ENCODE measurements around the gene CCDC85C. TPM values are rescaled to one million over a fixed set of nuclear protein-coding genes. Genes with fewer than 3 reads are reported as not detected.

The CCDC85C gene
- total and polyA plus RNA-seq, 4 donors, result 4.0 to 23.9 (median 9.6) TPM

- H3K4me1 ChIP-seq (ENCODE audit: control insufficient read depth in 4 of 4, insufficient read depth in 4 of 4, low read length in 3 of 4), result peaks cover 3 to 8% (median 7%) of the 10 kb centered on the region in 4 donors
- no peak for DNase-seq (ENCODE audit: low spot score)
- no peaks in the 10 kb centered on the region for H3K27me3 ChIP-seq (ENCODE audit: control insufficient read depth in 4 of 4, insufficient read depth in 4 of 4, low read length in 3 of 4)
- TF ChIP-seq REST (IDR thresholded peaks at IDR 0.05), result no peak
- TF ChIP-seq ATF3 (IDR thresholded peaks at IDR 0.05), result no peak
- TF ChIP-seq FOXA2 (IDR thresholded peaks at IDR 0.05), result no peak
- TF ChIP-seq MAX (IDR thresholded peaks at IDR 0.05), result no peak
- TF ChIP-seq SP1 (IDR thresholded peaks at IDR 0.05), result no peak
- TF ChIP-seq YY1 (IDR thresholded peaks at IDR 0.05), result no peak
- H3K4me3 ChIP-seq (ENCODE audit: low read depth in 1 of 3, low read length in 3 of 3), result no peak overlapping the region
- WGBS, result 90% methylated on average over 3 of the region's 3 CpGs
- peaks cover 11 to 51% (median 34%) of the 10 kb centered on the region in 4 donors for H3K36me3 ChIP-seq (ENCODE audit: control insufficient read depth in 4 of 4, insufficient read depth in 3 of 4, low read depth in 1 of 4, low read length in 3 of 4)
- no peak overlapping the region for H3K9ac ChIP-seq (ENCODE audit: low read depth in 1 of 2, low read length in 2 of 2)
- H3K9me3 ChIP-seq (ENCODE audit: control insufficient read depth in 4 of 4, low read length in 3 of 4), result no peaks in the 10 kb centered on the region
- no peak overlapping the region for H3K27ac ChIP-seq (ENCODE audit: low read depth in 1 of 2, low read length in 2 of 2)
Observed at GRCh38 chr14:99460793-99461192, 143.2 kb downstream of the CCDC85C start.

- TF ChIP-seq MAX (IDR thresholded peaks at IDR 0.05), result no peak
- no peak for TF ChIP-seq ATF3 (IDR thresholded peaks at IDR 0.05)
- TF ChIP-seq FOXA1 (IDR thresholded peaks at IDR 0.05), result no peak
- TF ChIP-seq RAD21 (IDR thresholded peaks at IDR 0.05), result no peak
- TF ChIP-seq SP1 (IDR thresholded peaks at IDR 0.05), result no peak
- TF ChIP-seq, protein P1, sequence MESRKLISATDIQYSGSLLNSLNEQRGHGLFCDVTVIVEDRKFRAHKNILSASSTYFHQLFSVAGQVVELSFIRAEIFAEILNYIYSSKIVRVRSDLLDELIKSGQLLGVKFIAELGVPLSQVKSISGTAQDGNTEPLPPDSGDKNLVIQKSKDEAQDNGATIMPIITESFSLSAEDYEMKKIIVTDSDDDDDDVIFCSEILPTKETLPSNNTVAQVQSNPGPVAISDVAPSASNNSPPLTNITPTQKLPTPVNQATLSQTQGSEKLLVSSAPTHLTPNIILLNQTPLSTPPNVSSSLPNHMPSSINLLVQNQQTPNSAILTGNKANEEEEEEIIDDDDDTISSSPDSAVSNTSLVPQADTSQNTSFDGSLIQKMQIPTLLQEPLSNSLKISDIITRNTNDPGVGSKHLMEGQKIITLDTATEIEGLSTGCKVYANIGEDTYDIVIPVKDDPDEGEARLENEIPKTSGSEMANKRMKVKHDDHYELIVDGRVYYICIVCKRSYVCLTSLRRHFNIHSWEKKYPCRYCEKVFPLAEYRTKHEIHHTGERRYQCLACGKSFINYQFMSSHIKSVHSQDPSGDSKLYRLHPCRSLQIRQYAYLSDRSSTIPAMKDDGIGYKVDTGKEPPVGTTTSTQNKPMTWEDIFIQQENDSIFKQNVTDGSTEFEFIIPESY (IDR thresholded peaks at IDR 0.05), result no peak
- no peak for TF ChIP-seq REST (IDR thresholded peaks at IDR 0.05)
- TF ChIP-seq YY1 (IDR thresholded peaks at IDR 0.05), result no peak
- no peak for TF ChIP-seq HNF4G (IDR thresholded peaks at IDR 0.05)
- TF ChIP-seq EGR1 (IDR thresholded peaks at IDR 0.05; ENCODE audit: low read depth in 2 of 2), result no peak
- TF ChIP-seq GABPA (IDR thresholded peaks at IDR 0.05 in 1 of 2, conservative IDR thresholded peaks at IDR 0.05 in 1 of 2), result no peak
- TF ChIP-seq JUND (IDR thresholded peaks at IDR 0.05), result no peak
- no peak for TF ChIP-seq HNF4A (conservative IDR thresholded peaks at IDR 0.05)
- H3K4me3 ChIP-seq (ENCODE audit: low read depth in 1 of 3, low read length in 3 of 3), result no peak overlapping the region
- no peak for DNase-seq (ENCODE audit: low spot score)
- H3K27ac ChIP-seq (ENCODE audit: low read depth in 1 of 2, low read length in 2 of 2), result no peak overlapping the region
- H3K9ac ChIP-seq (ENCODE audit: low read depth in 1 of 2, low read length in 2 of 2), result no peak overlapping the region
- 87% methylated on average over 5 of the region's 5 CpGs for WGBS
- H3K9me3 ChIP-seq (ENCODE audit: control insufficient read depth in 4 of 4, low read length in 3 of 4), result no peaks in the 10 kb centered on the region
- no peaks in the 10 kb centered on the region for H3K27me3 ChIP-seq (ENCODE audit: control insufficient read depth in 4 of 4, insufficient read depth in 4 of 4, low read length in 3 of 4)
- peaks cover 6 to 58% (median 31%) of the 10 kb centered on the region in 4 donors for H3K36me3 ChIP-seq (ENCODE audit: control insufficient read depth in 4 of 4, insufficient read depth in 3 of 4, low read depth in 1 of 4, low read length in 3 of 4)
- H3K4me1 ChIP-seq (ENCODE audit: control insufficient read depth in 4 of 4, insufficient read depth in 4 of 4, low read length in 3 of 4), result peaks cover 3 to 8% (median 7%) of the 10 kb centered on the region in 4 donors
Observed at GRCh38 chr14:99459481-99460100, 144.4 kb downstream of the CCDC85C start.

Data from liver (tissue), 9 donors.